ENCODE measurements around the gene DAZAP2.

GRCh38 chr12:51234530-51234929 lies 4.1 kb upstream of the DAZAP2 start:
- TF ChIP-seq CTCF (IDR thresholded peaks at IDR 0.05; ENCODE audit: poor library complexity) (no peak), EZH2 (IDR thresholded peaks at IDR 0.05; ENCODE audit: borderline replicate concordance) (no peak), EZH2phosphoT487 (IDR thresholded peaks at IDR 0.05; ENCODE audit: low read depth, severe bottlenecking, unreplicated experiment) (no peak)

Data from hepatocyte (in vitro differentiated cells).